Renal cortex interstitium (tissue), 11 donors: ENCODE results near the gene DIP2C. TPM values are rescaled to one million over a fixed set of nuclear protein-coding genes. Genes with fewer than 3 reads are reported as not detected.
A peak's percentile ranks its signal among the peaks of the same experiment; 100 is the strongest.
"Not testable (repeated sequence)": the region's sequence is repeated elsewhere in the genome, so short reads cannot be mapped to it uniquely, and the experiment has no call there.

Experiments used
- DNase-seq, 11 donors: peaks; one replicate each; pipeline ENCODE4 v3.0.0-alpha.2; 2013; ENCODE audit warnings: low read depth in 9 of 11, low spot score in 4 of 11; ENCODE audit errors: extremely low read depth in 1 of 11
- polyA plus RNA-seq, 3 donors: library from polyadenylated mRNA; unstranded; fragments of 120-200 nt; gene quantifications; one replicate each; pipeline ENCODE4 v1.2.1, GENCODE V29; 2013; ENCODE audit not compliant: insufficient read length in 3 of 3

DIP2C gene
- polyA plus RNA-seq, 3 donors: 20.7 to 23.7 (median 23.4) TPM

DNA sequence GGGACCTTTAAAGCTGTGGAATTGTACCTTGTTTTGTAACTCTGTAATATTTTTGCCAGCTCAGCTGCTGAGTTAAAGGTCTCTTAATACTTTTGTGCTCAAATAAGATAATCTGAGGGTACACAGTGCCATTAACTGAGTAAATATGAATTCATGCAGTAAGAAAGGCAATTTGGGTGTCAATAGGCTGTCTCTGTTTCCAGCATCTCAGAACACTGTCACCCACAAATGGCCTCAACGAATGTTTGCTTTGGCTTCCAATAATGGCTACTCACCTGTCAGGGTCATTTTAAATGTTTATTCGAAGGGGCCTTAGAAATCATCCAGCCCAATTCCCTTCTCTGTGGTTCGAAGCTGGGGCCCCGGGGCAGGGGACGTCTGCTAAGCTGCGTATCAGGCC is 328.8 kb downstream of the DIP2C start:
- no peak for DNase-seq

DNA sequence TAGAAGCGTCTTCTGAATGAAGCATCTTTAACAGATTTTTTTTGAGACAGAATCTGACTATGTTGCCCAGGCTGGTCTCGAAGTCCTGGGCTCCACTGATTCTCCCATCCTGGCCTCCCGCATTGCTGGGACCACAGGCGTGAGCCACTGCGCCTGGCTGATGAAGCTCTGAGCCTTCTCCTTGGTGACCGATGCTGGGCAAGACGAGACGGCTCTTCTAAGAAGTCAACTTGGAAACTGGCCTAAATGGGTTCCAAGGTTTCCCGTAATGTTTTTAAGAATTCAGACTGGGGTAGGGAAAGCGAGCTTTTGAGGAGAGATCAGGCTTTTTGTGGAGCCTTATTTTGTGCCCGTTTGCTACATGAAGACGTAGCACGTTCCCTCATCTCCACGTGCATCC is 329.7 kb downstream of the DIP2C start:
- DNase-seq: no peak

DNA sequence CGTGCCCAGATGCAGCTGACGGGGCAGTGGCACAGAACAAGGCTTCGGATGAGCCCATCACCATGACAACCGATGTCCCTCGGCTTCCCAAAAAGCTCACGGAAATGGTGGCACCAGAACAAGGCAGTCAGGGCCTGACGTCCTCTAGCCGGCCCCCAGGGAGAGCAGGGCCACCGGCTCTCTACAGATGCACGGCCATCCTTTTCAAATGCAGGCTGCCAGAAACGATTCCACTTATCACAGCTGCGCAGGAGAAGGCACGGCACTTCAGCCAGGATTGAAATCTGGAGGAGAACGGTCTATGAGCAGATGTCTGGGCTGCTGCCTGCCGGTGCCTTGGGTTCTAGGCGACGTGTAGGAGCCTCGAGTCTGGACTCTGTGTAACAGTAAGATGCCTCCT is 330.4 kb downstream of the DIP2C start:
- DNase-seq: no peak

DNA sequence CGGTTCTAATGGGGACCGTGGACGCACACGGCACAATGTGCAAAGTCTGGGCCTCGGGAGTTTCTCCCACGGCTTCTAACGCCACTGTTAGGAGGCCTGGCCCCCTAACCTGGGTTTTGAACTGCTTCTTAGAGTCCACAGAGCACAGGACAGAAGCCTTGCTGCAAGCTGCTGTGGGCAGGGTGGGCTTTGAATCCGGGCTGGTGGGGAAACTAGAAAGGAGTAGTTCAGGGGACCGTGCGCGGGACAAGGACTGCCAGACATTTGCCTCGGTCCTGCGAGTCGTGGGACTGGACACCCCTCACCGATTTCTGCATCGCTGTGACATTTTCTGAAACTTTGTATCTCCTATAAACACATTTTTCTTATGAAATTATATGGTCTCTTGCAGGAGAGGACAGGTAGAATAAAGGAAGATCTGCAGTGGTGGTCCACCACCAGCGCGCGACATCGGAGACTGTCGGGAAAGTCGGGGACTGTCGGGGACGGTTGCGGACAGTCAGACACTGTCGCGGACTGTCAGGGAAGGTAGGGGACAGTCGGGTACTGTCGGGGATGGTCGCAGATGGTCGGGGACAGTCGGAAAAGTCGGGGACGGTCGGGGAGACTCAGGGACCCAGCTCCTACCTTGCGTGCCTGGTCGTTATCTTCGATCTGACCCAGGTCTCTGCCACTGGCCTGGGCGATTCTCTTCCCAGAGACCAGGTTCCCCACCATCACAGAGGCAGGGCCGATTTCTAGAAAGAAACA is 332.1 kb downstream of the DIP2C start:
- no peak for DNase-seq

DNA sequence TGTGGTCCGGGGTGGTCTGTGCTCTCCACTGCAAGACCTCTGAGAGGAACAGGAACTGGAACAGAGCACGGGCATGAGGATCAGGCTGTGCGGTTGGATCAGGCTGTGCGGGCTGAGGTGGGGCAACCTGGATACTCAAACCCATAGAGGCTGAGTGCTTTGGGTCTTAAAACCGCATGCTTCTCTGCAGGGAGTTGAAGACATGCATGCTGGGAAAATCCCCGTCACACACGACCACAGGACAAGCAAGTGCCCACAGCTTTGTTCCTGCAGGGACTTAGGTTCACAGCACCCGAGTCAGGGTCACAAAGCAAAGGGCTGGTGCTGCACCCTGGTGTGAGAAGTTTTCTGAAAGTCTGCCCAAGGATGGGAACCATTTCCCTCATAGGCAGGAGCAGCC is 333.0 kb downstream of the DIP2C start:
- DNase-seq: no peak

DNA sequence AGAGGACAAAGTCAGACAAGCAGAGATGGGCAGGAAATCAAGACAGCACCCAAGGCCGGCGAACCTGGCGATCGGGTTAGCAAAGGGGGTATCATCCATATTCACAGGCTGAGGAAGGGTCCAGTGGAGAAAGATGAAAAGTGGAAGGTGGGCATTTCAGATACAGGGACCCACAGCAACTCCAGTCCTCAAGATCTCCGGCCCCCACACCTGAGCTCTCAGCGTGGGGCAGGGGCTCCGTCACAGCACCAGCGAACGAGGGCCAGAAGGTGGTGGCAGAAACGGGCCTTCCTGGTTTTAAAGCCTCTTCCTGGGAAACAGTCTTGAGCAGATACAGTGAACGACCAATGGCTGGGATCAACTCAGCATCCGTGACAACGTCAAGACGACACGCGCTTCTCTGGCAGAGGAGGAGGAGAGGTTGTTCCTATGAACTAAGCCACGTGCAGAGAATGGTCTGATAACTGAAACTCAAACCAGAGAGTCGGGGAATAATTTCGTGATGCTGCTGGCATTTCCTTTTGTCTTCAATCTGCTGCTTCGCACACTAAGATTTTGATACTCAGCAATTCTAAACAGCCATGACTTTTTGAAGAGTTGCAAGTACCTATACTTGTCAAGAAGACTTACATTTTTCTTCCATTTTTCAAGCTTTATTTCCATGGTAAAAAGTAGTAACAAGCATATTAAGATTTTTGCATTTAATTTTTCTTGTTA is 334.4 kb downstream of the DIP2C start:
- no peak for DNase-seq

DNA sequence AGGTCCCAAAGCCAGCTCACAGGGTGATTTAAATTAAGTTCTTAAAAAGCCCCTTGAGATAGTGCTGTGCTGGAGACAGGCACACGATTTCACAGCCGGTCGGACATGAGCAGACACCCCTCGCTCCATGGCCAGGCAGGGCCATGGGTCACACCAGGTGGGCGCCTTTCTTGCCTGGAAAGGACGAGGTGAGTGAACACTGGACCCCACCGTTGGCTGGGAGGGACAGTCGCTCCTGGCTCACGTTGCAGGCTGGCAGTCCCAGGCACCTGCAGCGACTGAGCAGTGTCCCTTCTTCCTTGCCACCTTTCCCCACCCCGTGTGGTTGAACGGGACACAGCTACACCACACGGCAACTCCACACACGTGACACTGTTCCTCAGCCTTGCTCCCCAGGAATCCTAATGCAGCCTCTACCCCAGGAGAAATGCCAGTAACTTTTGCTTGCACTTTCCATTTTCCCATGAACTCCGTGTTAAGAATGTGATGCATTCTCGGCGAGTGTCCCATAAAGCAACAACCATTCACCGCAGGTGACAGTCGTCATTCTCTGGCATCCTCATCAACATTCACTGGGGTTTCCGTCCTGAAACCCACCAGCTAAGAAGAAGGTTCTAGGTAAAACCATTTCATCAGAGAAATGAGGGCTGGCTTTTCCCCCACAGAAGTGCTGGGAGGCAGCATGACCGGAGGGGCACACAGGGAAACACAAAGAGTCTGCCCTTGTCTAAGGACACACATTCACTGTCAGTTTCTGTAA is 336.8 kb downstream of the DIP2C start:
- no peak for DNase-seq

DNA sequence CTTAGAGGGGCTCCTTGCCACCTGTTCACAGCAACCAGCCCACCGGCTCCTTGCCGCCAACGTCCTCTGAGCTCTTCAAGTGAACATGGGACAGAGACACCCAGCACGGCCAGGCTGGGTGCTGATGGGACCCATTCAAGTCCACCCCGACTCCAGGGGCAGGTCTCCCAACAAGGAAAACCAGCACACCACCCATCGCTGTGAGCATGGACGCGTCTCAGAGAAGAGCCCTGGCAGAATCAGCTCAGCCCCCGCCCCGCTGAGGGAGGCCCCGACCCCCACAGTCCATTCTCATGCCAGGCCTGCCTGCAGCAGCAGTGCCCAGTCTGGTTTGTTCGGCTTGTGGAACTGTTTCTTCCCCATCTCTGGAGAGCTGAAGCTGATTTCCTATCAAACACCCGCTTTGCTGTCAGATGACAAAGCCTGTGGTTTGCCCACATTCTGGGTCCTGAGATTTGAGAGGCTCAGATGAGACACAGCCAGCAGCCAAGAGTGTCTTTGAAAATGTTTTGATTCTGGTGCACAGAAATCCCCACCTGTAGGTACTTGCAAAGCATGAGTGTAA is 337.6 kb downstream of the DIP2C start:
- no peak for DNase-seq

DNA sequence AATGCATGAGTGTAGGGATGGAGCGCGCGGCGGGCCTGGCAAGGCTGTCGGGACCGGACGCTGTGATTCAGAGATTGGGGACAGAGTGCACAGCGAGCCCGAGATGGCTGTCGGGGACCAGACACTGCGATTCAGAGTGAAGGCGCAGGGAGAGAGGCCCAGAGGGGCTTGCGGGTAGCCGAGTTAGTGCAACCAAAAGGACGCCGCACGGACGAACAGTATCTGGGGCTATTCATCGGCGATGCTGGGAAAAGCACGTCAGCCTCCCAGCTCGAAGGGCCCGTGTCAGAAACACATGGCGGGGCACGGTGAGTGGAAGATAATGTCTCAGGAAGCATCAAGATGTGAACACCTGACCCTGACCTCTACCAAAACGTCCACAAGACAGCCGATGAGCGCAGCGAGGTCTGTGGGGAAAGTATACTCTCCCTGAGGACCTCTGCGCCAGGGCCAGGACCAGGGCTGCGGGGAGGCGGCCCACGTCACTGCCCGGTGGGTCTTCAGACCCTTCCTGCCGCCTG is 338.4 kb downstream of the DIP2C start:
- DNase-seq: no peak

DNA sequence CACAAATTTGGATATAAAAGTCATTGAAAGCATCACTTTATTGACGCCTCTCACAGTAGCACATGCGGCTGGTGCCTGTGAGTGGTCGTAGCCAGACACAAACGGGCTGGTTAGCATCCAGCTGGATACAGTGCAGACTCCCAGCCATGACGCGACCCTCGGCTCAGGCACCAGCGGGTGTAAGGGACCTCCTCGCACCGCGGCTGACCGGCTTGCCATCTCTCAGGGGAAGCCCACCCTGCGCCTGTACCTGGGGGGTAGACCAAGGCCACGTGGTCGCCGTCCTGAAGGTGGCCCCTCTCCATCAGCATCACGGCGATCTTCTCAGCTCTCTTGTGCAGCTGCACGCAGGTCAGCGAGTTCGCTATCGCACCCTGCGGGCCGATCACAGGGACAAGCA is 340.4 kb downstream of the DIP2C start:
- DNase-seq: no peak

DNA sequence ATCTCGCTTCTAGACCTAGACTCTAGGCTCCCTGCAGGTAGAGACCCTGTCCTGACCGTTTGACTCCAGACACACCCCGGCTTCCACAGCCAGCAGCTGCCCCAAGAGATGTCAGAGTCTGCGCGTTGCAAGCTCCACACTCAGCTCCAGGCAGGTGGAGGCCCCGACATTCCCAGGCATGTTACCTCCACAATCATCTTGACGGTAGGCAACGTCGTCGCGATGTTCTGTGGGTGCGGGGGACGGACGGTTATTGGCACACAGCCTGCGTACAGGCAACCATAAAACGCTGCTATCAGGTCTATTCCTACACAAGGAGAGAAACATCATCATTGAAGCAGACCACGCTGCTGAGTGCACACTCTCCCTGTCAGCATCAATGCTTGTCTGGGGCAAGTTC is 341.0 kb downstream of the DIP2C start:
- DNase-seq: no peak

DNA sequence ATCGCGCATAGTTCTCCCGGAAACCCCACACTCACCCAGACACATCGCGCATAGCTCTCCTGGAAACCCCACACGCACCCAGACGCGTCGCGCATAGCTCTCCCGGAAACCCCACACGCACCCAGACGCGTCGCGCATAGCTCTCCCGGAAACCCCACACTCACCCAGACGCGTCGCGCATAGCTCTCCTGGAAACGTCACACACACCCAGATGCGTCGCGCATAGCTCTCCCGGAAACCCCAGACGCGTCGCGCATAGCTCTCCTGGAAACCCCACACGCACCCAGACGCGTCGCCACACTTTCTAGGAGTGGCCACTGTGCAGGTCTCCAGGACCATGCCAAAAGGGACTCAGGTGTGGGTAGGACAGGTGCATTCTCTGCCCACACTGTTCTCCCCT is 341.7 kb downstream of the DIP2C start:
- DNase-seq: not testable (repeated sequence)

DNA sequence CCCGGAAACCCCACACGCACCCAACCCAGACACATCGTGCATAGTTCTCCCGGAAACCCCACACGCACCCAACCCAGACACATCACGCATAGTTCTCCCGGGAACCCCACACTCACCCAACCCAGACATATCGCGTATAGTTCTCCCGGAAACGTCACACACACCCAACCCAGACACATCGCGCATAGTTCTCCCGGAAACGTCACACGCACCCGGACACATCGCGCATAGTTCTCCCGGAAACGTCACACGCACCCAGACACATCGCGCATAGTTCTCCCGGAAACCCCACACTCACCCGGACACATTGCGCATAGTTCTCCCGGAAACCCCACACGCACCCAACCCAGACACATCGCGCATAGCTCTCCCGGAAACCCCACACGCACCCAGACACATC is 342.3 kb downstream of the DIP2C start:
- not testable (repeated sequence) for DNase-seq

DNA sequence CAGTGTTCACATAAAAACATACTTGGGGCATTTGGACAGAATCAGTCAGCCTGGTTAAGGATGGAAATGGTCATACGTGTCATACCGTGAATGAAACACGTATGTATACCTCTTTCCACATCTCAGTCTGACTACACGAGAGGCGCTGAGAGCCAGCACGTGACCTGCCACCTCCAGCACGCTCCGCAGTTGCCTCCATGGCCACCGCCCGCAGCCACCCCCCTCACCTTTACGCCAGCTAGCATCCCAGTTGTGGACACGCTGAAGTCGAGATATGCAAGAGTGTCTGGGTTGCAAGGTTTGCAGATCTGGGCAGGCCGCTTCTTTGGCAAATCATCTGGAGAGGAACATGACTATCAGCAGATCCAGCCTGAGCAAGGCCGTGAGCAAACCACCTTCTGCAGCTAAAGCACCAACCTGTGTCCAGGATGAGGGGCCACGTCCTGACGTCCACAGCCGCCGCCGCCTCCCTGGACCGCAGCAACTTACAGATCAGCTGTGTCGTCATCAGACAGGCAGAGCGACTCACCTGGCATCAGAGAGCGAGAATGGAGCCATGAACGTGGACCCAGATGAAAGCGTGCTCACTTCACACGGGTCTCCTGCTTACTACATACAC is 344.8 kb downstream of the DIP2C start:
- DNase-seq: no peak

DNA sequence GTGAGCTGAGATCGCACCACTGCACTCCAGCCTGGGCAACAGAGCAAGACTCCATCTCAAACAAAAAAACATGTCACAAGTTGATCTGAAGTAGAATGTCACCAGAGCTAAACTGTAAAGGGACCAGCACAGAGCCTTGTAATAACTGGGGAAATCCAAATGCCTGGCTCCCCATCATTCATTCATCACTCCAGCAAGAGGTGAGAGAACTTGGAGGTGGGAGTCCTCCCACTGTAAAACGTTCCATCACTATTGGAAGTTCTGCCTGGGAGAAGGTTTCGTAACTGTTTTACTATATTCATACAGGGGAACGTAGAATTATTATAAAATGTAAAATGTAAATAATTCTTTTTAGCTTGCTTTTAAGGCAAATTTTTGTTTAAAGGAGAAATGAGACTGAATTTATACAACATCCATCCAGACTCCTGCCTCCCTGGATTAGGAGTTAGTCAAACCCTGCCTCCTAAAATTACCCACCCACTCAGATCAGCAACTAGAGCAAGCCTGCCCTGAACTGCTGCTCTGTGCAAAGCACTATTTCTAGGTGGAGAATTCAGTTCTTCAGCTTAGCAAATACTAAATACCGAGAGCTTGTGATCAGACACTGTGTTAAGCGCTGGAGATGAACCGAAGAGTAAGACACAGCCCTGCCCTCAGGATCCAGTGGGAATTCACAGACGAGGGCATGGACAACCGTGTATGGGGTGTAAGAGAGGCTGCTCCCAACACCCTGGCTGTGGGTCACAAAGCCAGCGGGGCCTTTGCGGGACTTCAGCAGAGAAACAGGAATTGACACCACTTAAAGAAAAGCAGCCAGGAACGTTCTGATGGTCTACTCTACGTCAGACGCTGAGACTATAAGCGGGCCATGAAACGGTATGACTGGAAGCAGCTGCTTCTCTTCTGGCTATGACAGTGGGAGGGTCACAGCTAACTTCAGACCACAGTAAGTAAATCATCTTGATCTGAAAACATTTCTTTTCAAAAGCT is 345.9 kb downstream of the DIP2C start:
- DNase-seq: peak in 5 of 11 donors; percentile 22 to 55 (median 43)

DNA sequence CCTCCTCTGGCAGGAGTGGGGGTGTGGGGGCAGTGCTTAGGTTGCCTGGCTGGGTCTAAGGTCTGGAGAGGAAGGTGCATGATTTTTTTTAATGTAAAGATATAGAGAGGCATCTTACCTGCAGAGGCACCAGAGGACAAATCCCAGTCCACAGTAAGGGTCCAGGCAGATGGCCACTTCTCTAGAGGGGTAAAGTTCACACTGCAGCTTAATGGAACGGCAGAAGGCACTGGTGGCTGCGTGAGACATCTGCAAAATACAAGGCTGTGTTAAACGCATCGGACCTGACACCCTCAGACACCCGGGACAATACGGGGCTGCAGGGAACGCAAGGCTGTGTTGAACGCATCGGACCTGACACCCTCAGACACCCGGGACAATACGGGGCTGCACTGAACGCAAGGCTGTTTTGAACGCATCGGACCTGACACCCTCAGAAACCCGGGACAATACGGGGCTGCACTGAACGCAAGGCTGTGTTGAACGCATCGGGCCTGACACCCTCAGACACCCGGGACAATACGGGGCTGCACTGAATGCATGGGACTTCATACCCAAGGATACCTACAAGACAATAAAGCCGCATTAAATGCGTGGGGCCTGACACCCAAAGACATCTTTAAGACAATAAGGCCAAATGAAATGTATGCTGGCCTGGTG is 348.3 kb downstream of the DIP2C start:
- no peak for DNase-seq

DNA sequence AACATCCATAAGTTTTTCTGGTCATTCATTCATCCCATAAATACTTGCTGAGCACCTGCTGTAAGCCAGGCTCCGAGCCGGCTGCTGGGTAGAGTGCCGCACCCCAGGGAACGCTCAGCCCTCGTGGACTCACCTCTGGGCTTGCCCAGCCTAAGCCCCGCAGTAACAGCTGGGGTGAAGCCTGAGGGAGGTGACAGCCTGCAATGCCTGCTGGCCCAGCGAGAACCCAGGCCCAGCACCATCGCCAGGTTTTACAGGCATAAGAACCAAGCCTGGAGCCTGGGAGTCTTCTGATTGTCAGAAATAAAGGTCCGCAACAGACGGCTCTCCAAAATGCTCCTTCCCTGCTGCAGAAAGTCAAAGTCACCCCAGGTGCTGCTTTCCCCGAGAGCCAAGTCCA is 348.8 kb downstream of the DIP2C start:
- no peak for DNase-seq

DNA sequence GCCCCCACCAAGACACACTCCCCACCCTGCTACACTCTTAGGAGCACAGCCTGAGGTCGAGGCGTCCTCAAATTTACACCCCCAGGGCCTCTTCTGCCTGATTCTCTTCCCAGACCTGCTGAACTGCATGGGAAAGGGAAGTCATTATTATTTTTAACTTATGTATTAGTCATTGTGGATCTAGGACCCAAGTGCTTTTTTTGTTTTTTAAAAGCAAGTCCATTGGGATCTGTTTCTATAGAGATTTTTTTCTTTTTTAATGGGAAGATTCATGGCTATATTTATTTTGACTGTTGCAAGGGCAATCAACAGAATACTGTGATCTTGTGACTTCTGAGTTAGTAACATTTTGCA is 350.5 kb downstream of the DIP2C start:
- DNase-seq: no peak
